Suprapubic skin (tissue), 4 donors: ENCODE results near the gene DPYSL3.

Source experiments
- POLR2A ChIP-seq, 2 donors: fragments of 450-650 bp; IDR thresholded peaks; one replicate each; pipeline ENCODE4 v1.6.1; 2017; ENCODE audit warnings: antibody characterized with exemption in 2 of 2, mild to moderate bottlenecking in 2 of 2, moderate library complexity in 2 of 2
- POLR2AphosphoS5 ChIP-seq, 3 donors: sonication (generic); formaldehyde crosslinking; IDR thresholded peaks; one replicate each; pipeline ENCODE4 v1.6.1; 2017; ENCODE audit warnings: antibody characterized with exemption in 3 of 3

- TF ChIP-seq POLR2AphosphoS5 (IDR thresholded peaks at IDR 0.05) = no peak
- TF ChIP-seq POLR2A (IDR thresholded peaks at IDR 0.05) = no peak
These were observed 59.3 kb downstream of the DPYSL3 start for GRCh38 chr5:147450606-147451005.
